Stimulated activated CD4-positive, alpha-beta T cell treated with anti-CD3 and anti-CD28 coated beads, Interleukin-4, amount 100 ng/mL, for 24 hours (primary cell): Measurements from ENCODE around the gene TRPM5.

Experiments used
- DNase-seq: peaks from one replicate; pipeline ENCODE4 v3.0.0-alpha.2; 2020

TRPM5 gene

GRCh38 chr11:2402106-2402505 is 42.2 kb downstream of the TRPM5 start:
- no peak for DNase-seq

GRCh38 chr11:2401436-2401984 is 42.8 kb downstream of the TRPM5 start:
- no peak for DNase-seq

GRCh38 chr11:2400762-2401435 is 43.4 kb downstream of the TRPM5 start:
- DNase-seq, result peak; percentile 15

- DNase-seq, result peak; percentile 99
Observed at GRCh38 chr11:2400069-2400761, 44.1 kb downstream of the TRPM5 start, which contains the start of gene TSSC4. Gene TSSC4 (plus strand): TSS chr11:2400750. CDS start chr11:2402634, 1,884 bp downstream.

- peak; percentile 27 for DNase-seq
Observed at GRCh38 chr11:2399488-2400068, 44.7 kb downstream of the TRPM5 start.

- no peak for DNase-seq
Observed at GRCh38 chr11:2398664-2399355, 45.5 kb downstream of the TRPM5 start.

GRCh38 chr11:2397005-2397404 is 47.3 kb downstream of the TRPM5 start:
- no peak for DNase-seq

- no peak for DNase-seq
Observed at GRCh38 chr11:2396471-2396870, 47.8 kb downstream of the TRPM5 start.

GRCh38 chr11:2395856-2396255 is 48.5 kb downstream of the TRPM5 start:
- no peak for DNase-seq

GRCh38 chr11:2395211-2395730 is 49.0 kb downstream of the TRPM5 start:
- DNase-seq, result no peak

- no peak for DNase-seq
Observed at GRCh38 chr11:2394818-2395105, 49.6 kb downstream of the TRPM5 start.
